IPS-18a (cell line): Measurements from ENCODE around the gene DAP.
"Not testable (repeated sequence)": the region's sequence is repeated elsewhere in the genome, so short reads cannot be mapped to it uniquely, and the experiment has no call there.

Source experiments
- H3K27ac ChIP-seq: one replicate; pipeline ENCODE4 v1.5.1; 2013; ENCODE audit warnings: low read length
- H3K27me3 ChIP-seq: one replicate; pipeline ENCODE4 v1.6.1; 2013; ENCODE audit warnings: mild to moderate bottlenecking, low read length; ENCODE audit not compliant: control insufficient read depth, insufficient read depth
- H3K36me3 ChIP-seq: one replicate; pipeline ENCODE4 v1.6.1; 2013; ENCODE audit warnings: low read depth, low read length; ENCODE audit not compliant: control insufficient read depth
- H3K4me1 ChIP-seq: one replicate; pipeline ENCODE4 v1.6.1; 2013; ENCODE audit warnings: low read depth, low read length; ENCODE audit not compliant: control insufficient read depth
- H3K4me3 ChIP-seq: one replicate; pipeline ENCODE4 v1.5.1; 2013; ENCODE audit warnings: low read length
- H3K9ac ChIP-seq: one replicate; pipeline ENCODE4 v1.6.1; 2013; ENCODE audit warnings: mild to moderate bottlenecking, low read length, moderate library complexity
- H3K9me3 ChIP-seq: one replicate; pipeline ENCODE4 v1.6.1; 2013; ENCODE audit warnings: low read depth, low read length; ENCODE audit not compliant: control insufficient read depth

Gene DAP

DNA sequence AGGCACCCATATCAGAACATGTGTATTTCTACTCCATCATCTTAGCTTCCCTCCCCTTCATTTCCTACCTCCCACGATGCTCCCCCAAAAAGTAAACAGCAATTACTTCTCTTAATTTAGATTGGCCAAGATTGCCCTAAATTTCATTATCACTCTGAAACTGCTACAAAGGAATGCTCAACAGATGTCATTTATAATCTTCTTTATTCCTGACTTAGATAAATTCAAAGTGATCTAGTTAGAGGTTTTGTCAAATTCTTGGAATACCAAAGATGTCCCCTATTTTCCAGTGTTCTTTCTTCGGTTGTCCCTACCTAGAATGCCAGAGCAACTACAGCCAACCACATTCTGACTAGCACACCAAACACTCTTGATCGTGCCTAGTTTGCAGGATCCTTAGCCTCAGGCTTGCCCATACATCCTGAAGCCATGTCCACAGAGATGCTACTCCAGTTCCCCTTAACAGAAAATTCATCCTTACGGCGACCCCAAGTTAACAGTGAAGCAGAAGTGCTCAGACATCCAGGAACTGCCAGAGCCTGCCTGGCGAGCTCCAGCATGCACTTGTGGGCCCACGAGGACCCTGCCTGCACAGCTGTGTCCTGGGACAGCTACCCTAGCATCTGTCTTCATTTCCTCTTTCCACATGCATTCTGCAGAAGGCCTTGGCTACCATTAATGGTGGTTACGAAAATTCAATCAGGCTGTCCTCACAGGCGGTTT lies 31.6 kb downstream of the DAP start:
- Histone ChIP-seq H3K36me3 (peaks cover 4% of the 10 kb centered on the region), H3K9ac (no peak overlapping the region), H3K4me3 (no peak overlapping the region), H3K27me3 (no peaks in the 10 kb centered on the region), H3K9me3 (no peaks in the 10 kb centered on the region), H3K27ac (no peak overlapping the region), H3K4me1 (no peaks in the 10 kb centered on the region)

DNA sequence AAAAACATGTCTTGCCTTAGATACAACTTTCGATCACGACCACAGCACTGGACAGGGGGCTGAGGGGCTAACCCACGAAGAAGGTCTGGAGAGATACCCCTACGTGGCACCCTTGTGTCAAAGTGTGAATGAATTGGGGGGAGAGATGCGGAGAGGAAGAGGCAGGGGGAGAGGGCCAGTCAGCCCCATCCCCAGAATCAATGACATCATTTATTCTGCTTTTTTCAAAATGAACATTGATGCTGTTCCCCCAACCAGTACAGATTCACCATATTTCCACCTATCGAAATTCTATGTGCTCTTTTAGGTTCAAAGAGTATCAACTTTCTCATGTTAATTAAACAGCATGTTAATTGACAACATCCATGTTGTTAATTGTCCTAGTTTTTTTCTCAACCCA lies 32.4 kb downstream of the DAP start:
- Histone ChIP-seq H3K27me3 (no peaks in the 10 kb centered on the region), H3K27ac (no peak overlapping the region), H3K36me3 (peaks cover 4% of the 10 kb centered on the region), H3K9ac (no peak overlapping the region), H3K9me3 (no peaks in the 10 kb centered on the region), H3K4me1 (no peaks in the 10 kb centered on the region), H3K4me3 (no peak overlapping the region)

DNA sequence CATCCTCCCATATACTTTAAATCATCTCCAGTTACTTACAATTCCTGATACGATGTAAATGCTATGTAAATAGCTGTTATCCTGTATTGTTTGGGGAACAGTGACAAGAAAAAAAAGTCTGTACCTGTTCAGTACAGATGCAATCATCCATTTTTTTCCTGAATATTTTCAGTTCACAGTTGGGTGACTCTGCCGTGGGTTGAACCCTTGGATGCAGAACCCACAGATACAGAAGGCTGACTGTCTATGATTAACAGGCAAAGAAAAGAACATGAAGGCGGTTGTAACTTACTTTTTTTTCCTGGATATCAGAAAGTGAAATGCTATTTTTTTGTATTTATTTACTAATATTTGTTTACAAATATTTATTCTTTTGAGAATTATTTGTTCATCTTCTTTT lies 33.2 kb downstream of the DAP start:
- no peak overlapping the region for H3K27ac ChIP-seq
- no peaks in the 10 kb centered on the region for H3K9me3 ChIP-seq
- no peaks in the 10 kb centered on the region for H3K4me1 ChIP-seq
- H3K9ac ChIP-seq, result no peak overlapping the region
- no peaks in the 10 kb centered on the region for H3K27me3 ChIP-seq
- H3K36me3 ChIP-seq, result peaks cover 4% of the 10 kb centered on the region
- H3K4me3 ChIP-seq, result no peak overlapping the region

DNA sequence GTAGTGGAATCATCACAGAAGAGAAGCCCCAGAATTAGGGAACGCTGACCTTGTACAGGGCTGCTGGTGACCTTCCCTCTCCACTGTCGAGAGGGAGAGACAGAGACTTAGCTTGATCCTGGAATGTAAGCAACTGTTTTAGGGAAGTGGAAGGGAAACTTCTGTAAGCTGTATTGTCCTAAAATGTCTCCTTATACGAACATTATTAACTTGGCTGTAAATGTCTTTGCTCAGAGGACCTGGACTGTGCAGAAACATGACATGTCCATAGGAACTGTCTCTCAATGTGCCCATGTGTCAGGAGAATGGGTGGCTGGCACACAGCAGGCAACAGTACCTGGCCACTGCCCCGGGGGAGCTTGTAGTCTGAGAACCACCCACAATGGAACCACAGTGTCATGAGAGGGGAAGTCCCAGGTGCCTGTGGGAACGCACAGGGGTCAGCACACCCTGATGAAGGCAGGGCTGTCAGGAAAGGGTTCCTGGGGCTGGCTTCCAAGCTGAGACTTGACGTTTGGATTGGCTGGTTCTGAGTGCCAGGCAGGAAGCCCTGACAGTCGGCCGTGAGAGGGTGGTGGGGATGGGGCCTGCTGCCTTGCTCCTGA lies 34.0 kb downstream of the DAP start:
- Histone ChIP-seq H3K4me1 (no peaks in the 10 kb centered on the region), H3K9me3 (no peaks in the 10 kb centered on the region), H3K4me3 (no peak overlapping the region), H3K27ac (no peak overlapping the region), H3K27me3 (no peaks in the 10 kb centered on the region), H3K9ac (no peak overlapping the region), H3K36me3 (no peaks in the 10 kb centered on the region)

DNA sequence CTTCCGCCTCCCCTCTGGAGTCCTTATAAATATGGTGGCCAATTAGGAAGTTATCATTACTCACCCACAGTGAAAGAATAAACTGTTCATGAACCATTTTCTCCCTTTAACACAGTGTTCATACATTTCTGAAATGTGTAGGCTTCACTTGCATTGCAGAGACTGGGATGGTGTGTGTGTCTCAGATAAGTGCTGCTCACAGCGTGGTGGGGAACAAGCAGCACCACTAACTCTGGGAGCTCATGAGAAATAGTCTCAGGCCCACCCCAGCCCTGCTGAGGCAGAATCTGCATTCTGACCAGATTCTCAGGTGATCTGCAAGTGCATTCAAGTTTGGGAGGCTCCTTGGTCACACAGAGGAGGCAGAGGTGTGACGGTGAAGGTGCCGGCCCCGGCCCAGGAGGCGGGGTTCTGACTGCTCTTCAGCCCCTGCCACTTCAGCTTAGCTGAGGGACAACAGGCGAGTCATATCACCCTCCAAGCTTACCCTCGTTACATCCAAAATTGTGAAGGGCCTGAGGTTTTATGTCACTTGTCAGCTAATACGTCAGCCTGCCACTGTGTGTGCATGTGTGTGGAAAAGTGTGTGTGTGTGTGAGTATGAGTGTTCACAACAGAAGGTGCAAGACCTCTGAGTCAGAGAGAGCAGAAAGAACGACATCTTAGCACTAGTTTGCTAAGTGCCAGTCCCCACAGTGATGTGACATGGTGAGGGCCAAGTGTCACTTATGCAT lies 34.7 kb downstream of the DAP start:
- no peaks in the 10 kb centered on the region for H3K27me3 ChIP-seq
- H3K27ac ChIP-seq, result no peak overlapping the region
- H3K9ac ChIP-seq, result no peak overlapping the region
- no peak overlapping the region for H3K4me3 ChIP-seq
- no peaks in the 10 kb centered on the region for H3K9me3 ChIP-seq
- H3K36me3 ChIP-seq, result no peaks in the 10 kb centered on the region
- no peaks in the 10 kb centered on the region for H3K4me1 ChIP-seq

DNA sequence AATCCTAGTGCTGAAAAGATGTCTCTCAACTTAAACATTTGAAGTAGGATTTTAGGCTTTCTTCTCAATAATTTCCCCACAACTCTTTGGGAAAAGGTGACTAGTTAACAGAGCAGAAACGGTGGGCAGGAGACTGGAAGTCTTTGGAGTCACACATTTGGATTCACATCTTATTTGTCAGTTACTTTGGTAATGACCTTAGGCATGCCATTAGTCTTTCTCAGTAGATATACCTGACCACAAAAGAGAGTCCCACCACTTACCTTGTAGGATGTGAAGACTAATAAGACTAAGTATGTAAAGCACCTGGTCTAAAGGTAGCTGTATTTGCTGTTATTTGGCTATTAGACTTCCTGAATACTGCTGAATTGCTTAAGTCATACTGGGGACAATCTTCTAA lies 35.4 kb downstream of the DAP start:
- Histone ChIP-seq H3K27ac (no peak overlapping the region), H3K4me3 (no peak overlapping the region), H3K9ac (no peak overlapping the region), H3K27me3 (no peaks in the 10 kb centered on the region), H3K36me3 (no peaks in the 10 kb centered on the region), H3K4me1 (no peaks in the 10 kb centered on the region), H3K9me3 (no peaks in the 10 kb centered on the region)

DNA sequence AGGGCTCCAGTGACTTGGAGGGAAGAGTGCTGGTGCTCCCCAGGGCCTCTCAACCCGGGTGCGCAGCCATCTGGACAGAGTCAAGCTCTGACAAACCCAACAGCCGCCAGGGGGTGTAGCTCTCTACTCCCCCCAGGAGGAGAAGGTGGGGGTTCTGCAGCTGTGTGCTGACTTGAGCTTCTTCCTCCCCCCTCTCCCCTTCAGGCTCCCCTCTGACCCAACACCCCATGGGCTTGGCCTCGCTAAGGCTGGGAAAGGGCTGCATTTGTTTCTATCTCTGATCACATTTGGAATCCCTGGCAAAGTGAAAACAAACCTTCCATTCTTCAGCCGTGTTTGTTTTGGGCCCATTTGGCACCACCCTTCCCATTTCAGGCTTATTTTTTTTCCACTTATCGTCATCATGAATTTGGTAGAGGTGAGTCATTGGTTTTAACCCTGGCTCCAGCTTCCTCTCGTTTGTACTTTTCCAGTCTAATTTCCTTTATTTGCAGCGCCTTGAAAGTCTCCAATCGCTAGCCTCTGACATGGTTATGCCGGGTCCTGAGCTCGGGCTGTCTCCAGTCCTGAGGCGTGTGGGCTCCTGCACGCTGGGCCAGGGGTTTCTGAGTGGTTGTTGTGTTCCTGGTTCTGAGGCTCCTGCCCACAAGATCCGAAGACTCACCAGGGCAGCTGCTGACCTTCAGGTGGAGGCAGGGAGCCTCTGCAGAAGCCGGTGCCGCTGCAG lies 36.1 kb downstream of the DAP start:
- H3K4me3 ChIP-seq, result no peak overlapping the region
- H3K27ac ChIP-seq, result no peak overlapping the region
- H3K9ac ChIP-seq, result no peak overlapping the region
- H3K9me3 ChIP-seq, result no peaks in the 10 kb centered on the region
- no peaks in the 10 kb centered on the region for H3K27me3 ChIP-seq
- H3K4me1 ChIP-seq, result no peaks in the 10 kb centered on the region
- no peaks in the 10 kb centered on the region for H3K36me3 ChIP-seq

DNA sequence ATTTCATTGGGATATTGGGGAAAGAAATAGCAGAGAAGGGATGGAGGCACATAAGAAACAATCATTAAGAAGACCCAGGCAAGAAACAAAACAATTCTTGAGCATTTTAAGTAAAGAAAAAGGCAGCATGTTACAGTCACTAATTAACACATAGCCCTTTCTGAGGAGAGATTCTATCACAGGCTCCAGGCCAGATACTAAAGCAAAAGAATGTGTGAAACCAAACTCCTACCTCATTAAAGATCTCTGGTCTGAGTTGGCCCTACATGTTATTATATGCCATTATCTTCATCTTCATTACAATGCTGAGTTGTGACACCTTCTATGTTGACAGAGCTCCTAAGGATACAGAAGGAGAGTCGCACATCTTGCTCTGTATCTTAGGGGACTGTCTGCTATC lies 37.5 kb downstream of the DAP start:
- Histone ChIP-seq H3K9me3 (no peaks in the 10 kb centered on the region), H3K4me3 (no peak overlapping the region), H3K27ac (no peak overlapping the region), H3K4me1 (no peaks in the 10 kb centered on the region), H3K36me3 (no peaks in the 10 kb centered on the region), H3K9ac (no peak overlapping the region), H3K27me3 (no peaks in the 10 kb centered on the region)

DNA sequence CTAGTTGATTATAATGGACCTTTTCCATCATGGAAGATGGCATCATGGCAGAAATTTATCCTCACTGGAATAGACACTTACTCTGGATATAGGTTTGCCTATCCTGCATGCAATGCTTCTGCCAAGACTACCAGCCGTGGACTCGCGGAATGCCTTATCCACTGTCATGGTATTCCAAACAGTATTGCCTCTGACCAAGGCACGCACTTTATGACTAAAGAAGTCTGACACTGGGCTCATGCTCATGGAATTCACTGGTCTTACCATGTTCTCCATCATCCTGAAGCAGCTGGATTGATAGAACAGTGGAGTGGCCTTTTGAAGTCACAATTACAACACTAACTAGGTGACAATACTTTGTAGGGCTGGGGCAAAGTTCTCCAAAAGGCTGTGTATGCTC lies 40.3 kb downstream of the DAP start:
- H3K4me3 ChIP-seq, H3K27ac ChIP-seq, H3K27me3 ChIP-seq, H3K36me3 ChIP-seq, H3K9me3 ChIP-seq, H3K9ac ChIP-seq, H3K4me1 ChIP-seq: not testable (repeated sequence)

DNA sequence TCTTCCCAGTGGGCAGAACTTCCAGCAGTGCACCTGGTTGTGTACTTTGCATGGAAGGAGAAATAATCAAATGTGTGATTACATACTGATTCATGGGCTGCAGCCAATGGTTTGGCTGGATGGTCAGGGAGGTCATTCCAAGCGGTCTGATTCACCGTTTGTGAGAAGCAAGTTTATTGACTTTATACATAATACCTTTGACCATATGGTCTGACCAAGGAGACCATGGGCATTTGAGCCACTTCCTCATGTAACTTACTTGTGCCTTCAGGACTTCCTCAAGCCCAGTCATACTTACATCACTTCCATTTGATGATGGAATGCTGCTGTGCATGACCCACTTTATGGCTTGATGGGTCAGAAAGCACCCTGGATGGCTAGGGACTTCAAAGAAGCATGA lies 41.1 kb downstream of the DAP start:
- no peak overlapping the region for H3K4me3 ChIP-seq
- H3K9ac ChIP-seq, result no peak overlapping the region
- no peak overlapping the region for H3K27ac ChIP-seq
- H3K27me3 ChIP-seq, result no peaks in the 10 kb centered on the region
- no peaks in the 10 kb centered on the region for H3K36me3 ChIP-seq
- no peaks in the 10 kb centered on the region for H3K4me1 ChIP-seq
- no peaks in the 10 kb centered on the region for H3K9me3 ChIP-seq

DNA sequence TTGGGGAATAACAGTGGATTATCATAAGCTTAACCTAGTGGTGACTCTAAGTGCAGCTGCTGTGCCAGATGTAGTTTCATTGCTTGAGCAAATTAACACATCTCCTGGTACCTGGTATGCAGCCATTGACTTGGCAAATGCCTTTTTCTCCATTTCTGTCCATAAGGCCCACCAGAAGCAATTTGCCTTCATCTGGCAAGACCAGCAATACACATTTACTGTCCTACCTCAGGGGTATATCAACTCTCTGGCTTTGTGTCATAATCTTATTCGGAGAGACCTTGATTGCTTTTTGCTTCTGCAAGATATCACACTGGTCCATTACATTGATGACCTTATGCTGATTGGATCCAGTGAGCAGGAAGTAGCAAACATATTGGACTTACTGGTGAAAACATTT lies 42.4 kb downstream of the DAP start:
- not testable (repeated sequence) for H3K27me3 ChIP-seq, H3K27ac ChIP-seq, H3K4me1 ChIP-seq, H3K9ac ChIP-seq, H3K4me3 ChIP-seq, H3K36me3 ChIP-seq, H3K9me3 ChIP-seq
